ENCODE measurements around the gene SMIM36.
"Not testable (repeated sequence)": the region's sequence is repeated elsewhere in the genome, so short reads cannot be mapped to it uniquely, and the experiment has no call there.

Gene SMIM36

DNA sequence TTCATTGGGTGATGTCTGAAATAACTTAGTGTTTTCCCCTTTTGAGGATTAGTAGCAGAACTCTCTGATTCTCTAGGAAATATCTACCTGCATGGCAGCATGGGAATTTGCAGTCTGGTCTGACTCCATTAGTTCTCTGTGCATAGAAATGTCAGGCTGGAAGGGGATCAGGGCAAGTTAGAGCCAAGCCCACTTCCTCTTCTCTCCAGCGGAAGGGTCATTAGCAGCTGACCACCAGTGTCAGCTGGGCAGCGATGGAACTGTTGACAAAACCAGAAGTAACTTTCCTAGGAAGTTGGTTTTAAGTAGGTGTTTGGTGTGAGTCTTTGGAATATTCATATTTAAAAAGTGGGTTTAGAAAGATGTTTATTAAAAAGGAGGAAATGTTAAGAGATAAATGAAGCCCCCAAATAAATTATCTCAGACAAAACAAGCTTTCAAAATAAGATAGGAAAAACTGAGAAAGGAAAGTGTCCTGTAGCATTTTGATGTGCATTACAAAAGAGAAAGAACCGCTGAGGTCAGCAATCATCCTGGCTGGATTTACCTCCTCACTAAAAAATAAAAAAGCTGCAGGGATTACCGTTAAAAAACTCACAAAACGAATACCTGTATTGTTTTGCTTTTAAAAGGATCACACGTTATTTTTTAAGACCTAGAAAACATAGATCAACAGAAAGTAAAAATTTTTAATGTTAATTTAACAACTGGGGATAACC, 57.3 kb downstream of the SMIM36 start:
- DNase-seq, result no peak

DNA sequence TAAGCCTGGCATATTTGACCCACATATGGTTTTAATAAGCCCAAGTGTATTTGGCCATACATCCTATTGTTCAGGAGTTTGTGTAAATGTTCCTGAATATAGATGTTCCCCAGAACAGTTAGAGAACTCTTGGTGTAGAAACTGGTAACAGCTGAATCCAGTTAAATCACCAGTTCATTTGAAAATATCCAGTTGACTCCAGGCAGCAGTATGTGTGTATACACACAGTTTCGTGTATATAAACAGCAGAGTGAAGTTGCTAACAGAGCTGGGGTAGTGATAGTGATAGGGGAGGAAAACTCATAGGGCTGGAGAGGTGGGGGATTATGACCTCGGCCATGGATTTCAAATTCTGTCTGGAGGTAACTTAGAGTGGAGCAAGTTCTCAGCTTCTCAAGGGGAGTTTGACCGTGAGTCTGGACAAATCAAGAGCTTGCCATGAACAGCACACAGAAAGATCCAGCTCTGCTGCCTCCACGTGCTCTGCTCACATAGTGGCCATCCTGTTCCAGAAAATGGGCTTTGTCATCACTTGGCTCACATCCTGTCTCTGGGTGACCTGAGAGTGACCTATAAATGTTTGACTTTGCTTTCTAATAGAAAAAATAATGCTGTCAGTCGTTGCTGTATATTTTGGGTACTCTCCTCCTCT, 59.0 kb downstream of the SMIM36 start:
- no peak for DNase-seq

DNA sequence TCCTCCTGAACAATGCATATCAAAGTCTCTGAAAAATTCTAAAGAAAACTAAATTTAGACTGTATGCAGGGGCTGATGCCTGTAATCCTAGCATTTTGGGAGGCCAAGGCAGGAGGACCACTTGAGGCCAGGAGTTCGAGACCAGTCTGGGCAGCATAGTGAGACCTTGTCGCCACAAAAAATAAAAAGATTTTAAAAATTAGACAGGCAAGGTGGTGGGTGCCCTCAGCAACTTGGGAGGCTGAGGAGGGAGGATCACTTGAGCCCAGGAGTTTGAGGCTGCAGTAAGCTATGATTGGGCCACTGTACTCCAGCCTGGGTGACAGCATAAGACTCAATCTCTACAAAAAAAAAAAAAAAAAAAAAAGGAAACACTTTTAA, 59.5 kb downstream of the SMIM36 start:
- DNase-seq, result no peak

DNA sequence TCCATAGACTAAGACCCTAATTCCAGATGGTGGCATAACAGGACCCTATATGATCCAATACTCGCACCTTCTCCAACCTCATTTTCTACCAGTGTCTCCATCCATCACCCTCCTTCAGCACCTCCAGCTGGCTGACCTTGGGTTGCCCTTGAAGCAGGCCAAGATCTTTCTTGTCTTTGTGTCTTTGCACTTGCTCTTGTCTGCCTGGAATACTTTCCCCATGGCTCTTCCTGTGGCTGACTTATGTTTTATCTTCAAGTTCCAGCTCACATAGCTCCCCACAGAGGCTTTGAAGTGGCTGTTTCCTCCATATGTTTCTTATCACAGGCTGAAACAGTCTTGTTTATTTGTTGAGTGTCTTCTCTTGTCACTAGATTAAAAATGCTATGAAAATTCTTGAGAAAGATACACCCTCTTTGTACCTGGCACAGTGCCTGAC, 60.0 kb downstream of the SMIM36 start:
- DNase-seq, result no peak

DNA sequence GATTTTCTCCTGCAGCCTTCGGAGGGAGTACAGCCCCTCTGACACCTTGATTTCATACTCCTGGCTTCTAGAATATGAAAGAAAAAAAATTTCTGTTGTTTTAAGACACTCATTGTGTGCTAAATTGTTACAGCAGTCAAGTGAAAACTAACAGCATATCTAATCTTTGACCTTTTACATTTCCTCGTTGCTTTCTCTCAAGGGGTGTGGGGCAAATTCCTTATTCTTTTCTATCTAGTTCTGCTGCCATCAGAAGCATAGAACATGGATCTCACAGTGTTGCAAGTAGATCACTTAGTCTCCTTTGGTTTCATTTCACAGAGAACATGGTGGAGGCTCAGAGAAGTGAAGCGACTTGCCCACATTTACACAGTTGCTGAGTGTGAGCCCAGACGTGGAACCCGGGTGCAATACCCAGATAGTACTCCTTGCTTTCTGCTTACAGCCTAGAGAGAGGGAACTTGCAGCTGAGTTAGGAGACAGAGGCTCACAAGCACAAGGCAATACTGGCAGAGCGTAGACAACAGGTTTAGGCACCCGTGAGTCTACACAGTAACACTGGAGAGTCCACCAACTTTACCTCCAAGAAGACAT, 60.9 kb downstream of the SMIM36 start:
- no peak for DNase-seq

DNA sequence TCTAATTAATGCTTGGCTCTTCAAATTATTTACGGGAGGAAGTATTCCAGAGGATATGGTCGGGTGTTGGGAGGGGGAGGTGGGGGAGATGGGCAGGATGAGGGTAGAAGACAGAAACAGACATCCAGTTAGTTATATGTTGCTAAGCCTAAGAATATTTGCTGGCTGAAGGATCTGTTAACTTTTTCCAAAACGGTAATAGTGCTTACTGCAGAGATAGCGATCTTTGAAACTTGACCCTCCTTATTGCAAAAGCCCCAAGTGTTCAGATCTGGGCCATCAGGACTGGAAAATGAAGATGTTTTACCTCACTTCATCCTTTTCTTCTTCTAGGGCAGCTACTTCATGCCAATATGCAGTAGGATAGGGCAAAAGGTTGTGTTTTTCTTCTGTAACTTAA, 62.6 kb downstream of the SMIM36 start:
- DNase-seq, result no peak

DNA sequence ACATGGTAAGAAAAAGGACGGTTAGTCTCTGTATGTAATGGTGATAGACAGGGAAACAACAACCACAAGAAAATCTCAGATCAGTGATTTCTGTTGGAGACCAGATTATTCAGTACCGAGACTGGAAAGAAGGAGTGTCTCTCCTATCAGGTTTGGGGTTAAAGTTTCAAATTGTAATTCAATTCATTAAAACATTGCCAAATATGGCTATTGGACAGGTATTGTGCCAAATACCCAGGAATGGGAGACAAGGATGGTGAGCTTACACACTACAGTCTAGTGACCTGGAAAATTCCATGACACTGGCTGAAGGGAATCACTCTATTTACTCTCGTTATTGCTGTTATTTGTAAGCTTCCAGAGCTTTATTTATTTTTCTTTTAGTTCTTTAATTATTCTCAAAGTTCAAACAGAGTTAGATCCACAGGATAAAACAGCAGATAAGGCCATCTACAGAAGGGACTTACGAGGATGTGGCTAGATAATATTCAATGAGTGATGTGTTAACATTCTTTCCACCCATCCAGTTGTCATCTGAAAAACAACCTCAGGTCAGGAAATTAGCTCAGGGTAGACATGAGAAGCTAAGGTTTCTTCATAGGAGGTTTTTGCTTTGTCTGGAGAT, 64.6 kb downstream of the SMIM36 start:
- no peak for DNase-seq

DNA sequence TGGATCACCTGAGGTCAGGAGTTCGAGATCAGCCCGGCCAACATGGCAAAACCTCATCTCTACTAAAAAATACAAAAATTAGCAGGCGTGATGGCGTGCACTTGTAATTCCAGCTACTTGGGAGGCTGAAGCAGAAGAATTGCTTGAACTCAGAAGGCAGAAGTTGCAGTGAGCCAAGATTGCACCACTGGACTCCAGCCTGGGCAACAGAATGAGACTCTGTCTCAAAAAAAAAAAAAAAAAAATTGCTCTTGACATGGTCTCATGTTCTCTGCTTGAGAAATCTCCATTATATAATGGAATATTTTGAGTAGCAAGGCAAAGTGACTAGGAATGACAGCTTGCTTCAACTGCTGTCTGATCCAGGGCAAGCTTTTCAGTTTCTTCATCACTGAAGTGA, 65.2 kb downstream of the SMIM36 start:
- not testable (repeated sequence) for DNase-seq

DNA sequence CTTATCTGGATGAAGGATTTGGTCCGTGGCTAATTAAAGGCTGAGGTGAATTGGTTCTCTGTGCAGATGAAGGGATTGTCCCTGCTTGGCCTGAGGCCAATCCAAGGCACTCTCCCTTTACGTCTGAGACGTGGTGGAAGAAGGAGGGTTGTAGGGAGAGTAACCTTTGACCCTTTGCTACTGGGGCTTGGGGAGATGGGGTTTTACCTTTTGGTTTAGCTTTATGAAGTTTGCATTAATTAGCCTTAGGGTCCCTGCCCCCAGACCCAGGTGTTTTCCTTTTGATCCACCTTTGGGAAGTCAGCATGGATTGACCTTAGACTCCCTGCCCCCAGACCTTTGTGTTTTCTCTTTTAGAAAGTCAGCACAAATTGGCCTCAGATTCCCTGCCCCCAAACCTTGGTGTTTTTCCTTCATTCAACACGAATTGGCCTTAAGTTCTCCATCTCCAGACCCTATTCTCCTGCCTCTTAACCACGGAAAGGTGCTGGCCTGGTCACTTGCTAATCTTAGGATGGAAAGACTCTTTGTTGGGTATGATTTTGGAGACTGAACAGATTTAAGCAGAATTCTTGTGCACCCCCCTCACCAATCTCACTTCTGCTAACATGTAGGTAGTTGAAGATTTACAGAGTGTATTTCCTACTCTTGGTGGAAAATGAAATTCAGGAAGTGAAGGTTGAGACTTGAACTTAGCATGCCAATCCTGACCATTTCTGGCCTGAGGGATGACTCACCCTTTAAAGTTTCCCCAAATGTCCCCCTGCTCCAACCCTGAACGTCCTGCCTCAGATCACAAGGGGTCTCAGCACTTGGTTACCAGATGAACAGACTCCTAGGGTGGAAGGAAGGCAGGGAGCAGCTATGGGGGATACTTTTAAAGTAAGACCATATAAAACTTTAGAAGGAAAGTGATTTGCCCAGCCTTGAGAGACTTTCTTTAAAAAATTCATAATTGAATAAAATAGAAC, 66.5 kb downstream of the SMIM36 start:
- no peak for DNase-seq

DNA sequence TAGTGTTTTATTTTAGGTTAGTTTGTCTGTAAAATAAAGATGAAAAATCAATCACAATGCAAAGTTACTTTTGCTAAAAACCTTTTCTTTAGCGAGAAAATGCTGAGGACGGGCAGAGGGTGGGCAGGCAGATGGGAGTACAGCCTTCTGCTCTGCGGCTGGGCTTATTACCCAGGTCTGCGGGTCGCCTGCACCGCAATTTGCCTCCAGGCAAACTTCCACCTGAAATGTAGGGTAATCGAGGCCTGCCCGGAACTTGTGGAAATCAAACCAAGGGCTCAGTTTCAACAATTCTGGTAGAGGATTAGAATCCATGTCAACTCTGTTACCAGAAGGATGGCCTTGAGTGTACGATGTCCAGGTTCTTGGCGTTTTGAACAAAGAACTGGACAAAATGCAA, 67.3 kb downstream of the SMIM36 start:
- no peak for DNase-seq

DNA sequence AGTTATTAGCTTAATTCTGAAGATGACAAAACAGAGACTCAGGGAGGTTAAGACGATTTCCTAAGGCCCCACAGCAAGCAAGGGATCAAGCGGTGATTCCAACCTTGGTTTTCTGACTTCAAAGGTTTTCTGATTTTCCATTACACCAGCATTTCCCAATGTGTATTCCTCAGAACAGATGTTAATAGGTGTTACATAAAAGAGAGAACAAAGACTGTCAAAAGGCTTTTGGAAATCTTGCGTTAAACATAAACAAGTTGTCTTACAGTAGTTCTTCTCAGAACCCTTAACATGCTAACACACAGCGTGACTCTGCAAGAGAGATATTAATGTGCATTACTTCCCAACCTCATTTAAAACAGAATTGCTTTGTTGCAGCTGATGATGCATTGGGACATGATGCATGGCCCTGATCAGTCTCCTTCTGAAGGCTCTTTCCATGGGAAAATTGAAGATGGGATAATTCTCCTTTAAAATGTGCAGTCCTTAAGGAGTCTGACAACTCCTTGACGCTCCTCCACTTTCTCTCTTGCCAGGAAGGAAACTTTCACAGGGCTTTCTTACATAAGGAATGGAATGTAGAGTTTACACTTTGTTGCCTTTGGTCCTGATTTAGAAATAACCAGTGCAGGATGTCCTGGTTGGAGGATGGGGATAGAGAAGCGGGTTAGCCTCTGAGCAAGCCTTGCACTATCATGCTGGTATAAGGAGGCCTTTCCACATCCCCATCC, 68.1 kb downstream of the SMIM36 start:
- no peak for DNase-seq

DNA sequence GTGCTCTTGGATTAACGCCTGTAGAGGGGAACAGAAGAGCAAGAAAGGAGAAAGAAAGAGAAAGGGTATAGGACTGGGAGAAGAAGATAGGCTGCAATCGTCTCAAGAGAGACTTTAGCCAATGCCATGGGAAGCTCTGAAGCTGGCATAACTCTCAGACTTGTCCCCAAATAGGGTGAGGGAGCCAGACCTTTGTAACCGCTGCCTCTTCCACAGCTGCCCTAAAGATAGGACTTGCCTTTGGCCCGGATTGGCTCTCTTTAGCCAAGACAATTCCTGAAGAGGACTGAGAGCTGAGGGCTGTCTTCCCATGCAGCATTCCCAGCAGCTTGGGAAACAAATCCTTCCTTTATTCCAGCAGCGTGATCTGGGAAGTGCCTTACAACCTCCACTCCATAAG, 68.8 kb downstream of the SMIM36 start:
- DNase-seq, result no peak

DNA sequence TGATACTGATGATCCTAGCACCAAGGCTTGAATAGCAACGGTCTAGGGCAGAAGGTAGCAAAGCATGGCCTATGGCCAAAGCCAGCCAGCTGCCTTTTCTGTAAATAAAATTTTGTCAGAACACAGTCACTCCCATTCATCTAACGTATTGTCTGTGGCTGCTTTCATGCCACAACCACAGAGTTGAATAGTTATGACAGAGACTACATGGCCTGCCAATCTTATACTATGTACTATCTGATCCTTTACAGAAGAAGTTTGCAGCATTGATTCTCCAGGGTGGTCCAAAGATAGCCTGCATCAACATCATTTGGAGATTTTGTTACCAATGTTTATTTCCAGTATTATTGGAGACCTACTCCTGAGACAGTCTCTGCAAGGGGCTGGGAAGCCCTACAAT, 69.7 kb downstream of the SMIM36 start:
- DNase-seq, result no peak

DNA sequence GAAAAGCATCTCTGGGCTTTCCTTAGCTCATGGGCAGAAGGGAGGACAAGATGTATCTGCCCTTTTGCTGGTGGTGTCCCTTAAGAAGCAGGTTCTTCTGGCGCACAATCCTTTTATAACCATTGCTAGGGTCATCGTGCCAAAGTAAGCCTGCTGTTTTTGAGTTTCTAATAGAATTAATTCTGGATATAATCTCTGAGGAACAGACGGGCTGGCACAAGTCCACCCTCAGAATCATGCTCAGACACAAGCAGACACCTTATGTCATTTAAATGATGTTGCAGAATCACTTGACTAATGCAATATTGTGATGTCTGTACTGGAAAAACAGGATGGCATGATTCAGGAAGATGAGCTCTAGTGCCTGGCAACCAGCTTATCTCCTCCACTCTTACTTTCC, 70.9 kb downstream of the SMIM36 start:
- no peak for DNase-seq

DNA sequence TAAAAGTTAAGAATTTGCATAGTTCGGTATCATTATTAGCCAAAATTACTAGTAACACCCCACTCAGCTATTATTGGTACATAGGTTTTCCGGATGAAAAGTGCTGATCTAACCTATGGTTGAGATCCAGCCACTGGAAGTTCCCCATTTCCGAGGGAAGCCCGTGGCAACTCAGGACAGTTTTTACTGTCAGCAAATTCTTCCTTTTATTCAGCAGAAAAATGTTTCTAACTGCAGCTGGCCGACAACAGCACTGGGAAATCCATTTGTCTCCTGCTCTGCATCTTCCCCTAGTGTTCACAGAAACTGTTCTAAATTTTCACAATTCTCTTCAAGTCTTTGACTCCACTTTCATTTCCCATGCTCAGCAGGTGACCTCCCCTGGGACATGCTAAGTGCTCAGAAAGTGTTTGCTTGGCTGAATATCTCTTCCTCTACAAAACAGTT, 74.1 kb downstream of the SMIM36 start:
- DNase-seq, result no peak

DNA sequence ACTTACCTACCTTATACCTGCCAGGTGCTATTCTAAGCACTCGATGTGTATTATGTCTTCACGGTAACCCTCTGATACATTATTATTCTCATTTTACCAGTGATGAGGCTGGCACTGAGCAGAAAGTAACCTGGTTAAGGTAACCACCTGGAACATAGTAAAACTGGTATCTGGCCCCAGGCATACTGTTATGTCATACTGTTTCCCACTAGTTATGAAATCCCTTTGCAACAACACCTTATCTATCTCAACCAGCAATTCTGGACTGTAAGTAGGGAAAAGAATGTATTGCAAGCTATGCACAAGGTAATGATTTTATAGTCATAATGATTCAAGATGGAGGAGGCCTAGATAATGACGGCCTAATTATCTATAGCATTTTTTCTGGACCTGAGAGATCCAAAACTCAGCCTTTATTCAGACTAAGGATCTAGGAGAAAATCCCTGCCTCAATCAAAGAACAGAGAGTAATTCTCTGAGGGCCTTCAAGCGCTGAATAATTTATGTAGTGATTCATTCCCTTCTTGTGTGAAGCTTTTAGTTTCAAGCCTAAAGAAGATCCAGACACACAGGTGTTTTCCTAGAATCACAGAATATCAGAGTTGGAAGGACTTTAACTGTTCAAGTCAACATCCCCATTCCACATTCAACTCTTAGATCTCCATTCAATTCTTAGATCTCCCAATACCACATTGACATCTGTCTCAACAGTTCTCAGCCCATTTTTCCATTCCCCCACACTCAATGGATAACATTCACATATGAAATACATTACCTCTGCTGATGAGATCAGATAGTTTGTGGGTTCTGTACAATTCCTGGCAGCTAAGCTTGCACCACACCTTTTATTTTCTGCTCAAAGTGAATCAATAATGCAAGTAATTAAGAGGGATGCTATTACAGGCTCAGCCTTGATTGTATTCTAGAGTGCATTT, 74.8 kb downstream of the SMIM36 start:
- DNase-seq, result no peak

DNA sequence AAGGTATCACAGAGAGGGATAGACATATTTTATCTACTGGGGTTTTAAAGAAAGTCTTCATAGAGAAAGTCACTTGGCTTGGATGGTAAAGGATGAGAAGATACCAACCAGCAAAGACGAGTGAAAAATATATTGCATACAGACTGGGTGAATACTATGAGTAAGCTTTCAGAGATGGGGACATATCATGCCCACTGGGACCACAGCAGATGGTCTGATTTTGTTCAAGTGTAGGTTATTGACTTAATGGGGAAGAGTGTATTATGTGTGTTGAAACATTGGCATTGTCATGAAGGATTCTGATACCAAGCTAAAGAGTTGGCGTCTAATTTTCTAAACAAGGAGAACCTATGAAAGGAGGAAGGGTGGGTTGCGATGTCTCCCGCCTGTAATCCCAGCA, 75.8 kb downstream of the SMIM36 start:
- DNase-seq, result no peak

DNA sequence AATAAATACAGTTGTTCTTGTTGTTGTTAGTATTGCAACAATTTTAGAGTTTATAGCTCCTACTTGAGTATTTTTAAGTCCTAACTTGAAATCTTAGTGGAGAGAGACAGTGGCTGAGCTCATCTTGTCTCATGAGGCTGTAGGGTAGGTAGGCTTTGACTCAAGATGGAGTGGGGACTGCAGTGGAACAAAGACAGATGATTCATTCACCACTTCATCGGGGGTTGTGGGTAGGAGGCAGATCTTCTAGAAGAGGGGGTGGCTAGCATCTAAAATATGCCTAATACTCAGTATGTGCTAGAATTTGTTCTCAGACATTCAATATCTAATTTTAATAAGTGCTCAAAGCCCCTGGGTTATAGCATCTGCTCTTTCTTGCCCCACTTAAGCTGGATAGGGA, 76.5 kb downstream of the SMIM36 start:
- no peak for DNase-seq

DNA sequence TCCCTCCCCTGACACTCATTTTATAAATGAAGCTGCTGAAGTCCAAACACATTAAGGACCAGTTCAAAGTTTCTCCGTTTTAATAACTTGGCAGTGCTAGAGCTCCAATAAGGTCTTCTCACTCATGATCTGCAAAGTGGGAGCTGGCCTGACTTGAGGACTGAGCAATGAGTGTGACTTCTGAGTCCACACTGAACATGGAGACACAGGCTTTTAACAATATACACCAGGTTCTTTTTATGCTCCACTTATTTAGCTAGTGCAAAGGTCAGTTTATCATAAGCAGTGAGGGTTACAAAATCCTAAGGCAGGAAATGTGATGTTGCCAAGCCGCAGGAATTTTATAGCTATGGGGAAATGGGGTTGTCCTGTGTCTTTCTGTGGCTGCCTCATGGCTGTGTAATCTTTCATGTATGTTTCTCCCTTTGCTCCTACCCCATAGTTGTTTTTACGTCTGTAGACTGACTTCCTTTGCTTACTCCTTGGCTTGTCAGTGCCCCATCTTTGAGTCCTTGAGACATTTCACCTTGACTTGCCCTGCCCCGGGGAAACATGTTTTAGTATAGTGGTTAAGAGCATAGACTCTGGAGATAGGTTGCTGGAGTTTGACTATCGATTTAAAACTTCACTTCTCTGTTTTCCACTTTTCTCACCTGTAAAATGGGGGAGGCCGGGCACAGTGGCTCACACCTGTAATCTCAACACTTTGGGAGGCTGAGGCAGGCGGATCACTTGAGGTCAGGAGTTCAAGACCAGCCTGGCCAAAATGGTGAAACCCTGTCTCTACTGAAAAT, 77.4 kb downstream of the SMIM36 start:
- no peak for DNase-seq

DNA sequence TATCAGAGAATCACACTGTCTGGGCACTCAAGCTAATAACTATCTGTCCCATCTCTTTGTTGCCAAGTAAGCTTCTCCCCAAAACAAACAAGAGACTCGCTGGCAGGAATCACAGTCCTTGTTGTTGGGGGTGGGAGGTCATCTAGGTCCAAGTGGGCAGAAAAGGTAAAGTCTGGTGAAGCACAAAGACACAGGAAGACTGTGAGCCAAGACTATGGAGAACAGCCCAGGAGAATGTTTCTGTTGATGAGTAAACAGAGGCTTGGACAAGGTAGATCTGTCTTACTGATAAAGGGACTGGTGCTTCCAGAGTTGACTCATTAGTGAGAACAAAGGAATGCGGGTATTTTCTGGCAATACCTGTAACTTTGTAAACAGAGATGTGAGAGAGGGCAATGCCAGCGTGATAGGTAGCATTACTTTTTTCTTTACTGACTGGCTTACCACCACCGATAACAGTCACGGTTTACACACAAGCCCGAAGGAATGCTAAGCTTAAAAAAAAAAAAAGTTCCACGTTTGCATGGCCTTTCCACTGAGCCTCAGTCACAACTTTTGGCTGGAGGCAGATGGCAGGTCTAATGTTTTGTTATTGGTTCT, 78.1 kb downstream of the SMIM36 start:
- no peak for DNase-seq

Measured in activated T-cell treated with anti-CD3 and anti-CD28 coated beads, Interleukin-2, amount 50 U/mL, for 1 hour (primary cell).